Suprapubic skin (tissue), 4 donors: ENCODE results near the gene CD99L2.

Experiments
- CTCF ChIP-seq, 2 donors: fragments of 200-600 bp in 1 of 2; fragments of 450-650 bp in 1 of 2; sonication (generic) in 1 of 2; IDR thresholded peaks; one replicate each; pipeline ENCODE4 v1.5.1; 2016 to 2019; ENCODE audit warnings: antibody characterized with exemption in 2 of 2, mild to moderate bottlenecking in 1 of 2, moderate library complexity in 1 of 2
- EP300 ChIP-seq: sonication (generic); formaldehyde crosslinking; IDR thresholded peaks from one replicate; pipeline ENCODE4 v1.6.1; 2017; ENCODE audit warnings: antibody characterized with exemption
- POLR2A ChIP-seq, 2 donors: fragments of 450-650 bp; IDR thresholded peaks; one replicate each; pipeline ENCODE4 v1.6.1; 2017; ENCODE audit warnings: antibody characterized with exemption in 2 of 2, mild to moderate bottlenecking in 2 of 2, moderate library complexity in 2 of 2
- POLR2AphosphoS5 ChIP-seq, 3 donors: sonication (generic); formaldehyde crosslinking; IDR thresholded peaks; one replicate each; pipeline ENCODE4 v1.6.1; 2017; ENCODE audit warnings: antibody characterized with exemption in 3 of 3

DNA sequence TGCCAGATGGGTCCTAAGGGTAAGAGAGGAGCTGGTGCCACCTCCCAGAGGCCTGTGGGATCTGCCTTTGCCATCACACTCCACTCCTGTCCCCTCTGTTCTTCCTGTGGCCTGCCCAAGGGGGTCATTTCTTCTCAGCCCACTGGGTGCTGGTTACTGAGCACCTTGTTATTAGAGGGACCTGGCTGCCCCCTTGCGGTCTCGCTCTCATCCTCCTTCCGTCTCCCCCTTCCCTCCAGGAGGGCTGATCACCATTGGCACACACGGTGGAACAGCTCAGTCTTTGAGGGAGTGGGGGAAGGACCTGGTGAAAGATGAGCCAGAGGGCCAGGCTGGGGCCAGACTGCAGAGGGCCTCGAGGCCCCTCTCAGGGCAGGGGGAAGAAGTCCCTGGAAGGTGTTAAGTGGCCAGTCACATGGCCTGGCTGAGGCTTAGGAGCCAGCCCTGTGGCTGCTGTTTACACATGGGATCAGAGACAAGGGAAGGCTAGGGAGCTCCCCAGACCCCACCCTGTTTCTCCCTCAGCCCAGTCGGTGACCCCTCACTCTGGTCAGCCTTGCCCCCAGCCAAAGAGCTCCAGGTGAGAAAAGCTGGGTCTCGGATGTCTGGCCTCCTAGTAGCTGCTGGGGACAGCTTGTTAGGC is 137.2 kb downstream of the CD99L2 start:
- TF ChIP-seq CTCF (IDR thresholded peaks at IDR 0.05) (no peak), POLR2A (IDR thresholded peaks at IDR 0.05) (no peak), POLR2AphosphoS5 (IDR thresholded peaks at IDR 0.05) (no peak), EP300 (no peak)
